ENCODE data around the gene ANKRD53. TPM values are rescaled to one million over a fixed set of nuclear protein-coding genes. Genes with fewer than 3 reads are reported as not detected.

The ANKRD53 gene
- total and polyA plus RNA-seq, 5 donors from 2014 or later, result 0.09 to 0.94 TPM; not detected in 3

- no peaks in the 10 kb centered on the region for H3K27me3 ChIP-seq (ENCODE audit: control insufficient read depth, insufficient read depth, low read length)
- peak; percentile 67 to 83 (median 75) for DNase-seq
- ATAC-seq (ENCODE audit: low read depth in 2 of 2), result peak; percentile 81 to 88
- no peaks in the 10 kb centered on the region for H3K9me3 ChIP-seq (ENCODE audit: control insufficient read depth in 2 of 2, low read length in 2 of 2)
- H3K4me1 ChIP-seq (ENCODE audit: control insufficient read depth, insufficient read depth, low read length, poor library complexity, severe bottlenecking), result peaks cover 9% of the 10 kb centered on the region
- Mint-ChIP-seq H3K9me3 (no peaks in the 10 kb centered on the region), H3K4me1 (peaks cover 4 to 9% (median 7%) of the 10 kb centered on the region in 4 donors), H3K27ac (peak overlapping the region in 2 of 3 donors; percentile 57 to 86), H3K4me3 (peak overlapping the region; percentile 73 to 86 (median 84)), H3K36me3 (no peaks in the 10 kb centered on the region), H3K27me3 (peaks cover 31% of the 10 kb centered on the region)
- no peak overlapping the region for H3K27ac ChIP-seq (ENCODE audit: insufficient read depth, low read length, poor library complexity, severe bottlenecking)
- H3K36me3 ChIP-seq (ENCODE audit: control insufficient read depth, insufficient read depth, low read length), result no peaks in the 10 kb centered on the region
- peak overlapping the region; percentile 66 for H3K4me3 ChIP-seq (ENCODE audit: low read depth, low read length)
Observed at GRCh38 chr2:70964596-70965386, 13.6 kb upstream of the ANKRD53 start.

- ATAC-seq (ENCODE audit: low read depth in 2 of 2) (no peak), DNase-seq (no peak)
- H3K4me3 ChIP-seq (ENCODE audit: low read depth, low read length), result peak overlapping the region; percentile 66
- H3K27ac Mint-ChIP-seq, result no peak overlapping the region
- H3K36me3 ChIP-seq (ENCODE audit: control insufficient read depth, insufficient read depth, low read length), result no peaks in the 10 kb centered on the region
- peak overlapping the region; percentile 73 to 86 (median 84) for H3K4me3 Mint-ChIP-seq
- peaks cover 4 to 9% (median 7%) of the 10 kb centered on the region in 4 donors for H3K4me1 Mint-ChIP-seq
- H3K9me3 ChIP-seq (ENCODE audit: control insufficient read depth in 2 of 2, low read length in 2 of 2), result no peaks in the 10 kb centered on the region
- no peaks in the 10 kb centered on the region for H3K9me3 Mint-ChIP-seq
- no peaks in the 10 kb centered on the region for H3K36me3 Mint-ChIP-seq
- peaks cover 33% of the 10 kb centered on the region for H3K27me3 Mint-ChIP-seq
- H3K27ac ChIP-seq (ENCODE audit: insufficient read depth, low read length, poor library complexity, severe bottlenecking), result no peak overlapping the region
- no peaks in the 10 kb centered on the region for H3K27me3 ChIP-seq (ENCODE audit: control insufficient read depth, insufficient read depth, low read length)
- peaks cover 9% of the 10 kb centered on the region for H3K4me1 ChIP-seq (ENCODE audit: control insufficient read depth, insufficient read depth, low read length, poor library complexity, severe bottlenecking)
Observed at GRCh38 chr2:70965506-70965905, 12.9 kb upstream of the ANKRD53 start.

GRCh38 chr2:70966681-70967080, 11.7 kb upstream of the ANKRD53 start:
- Mint-ChIP-seq H3K27me3 (peaks cover 39% of the 10 kb centered on the region), H3K4me3 (peak overlapping the region in 1 of 4 donors; percentile 82), H3K4me1 (peaks cover 4 to 9% (median 7%) of the 10 kb centered on the region in 4 donors), H3K9me3 (no peaks in the 10 kb centered on the region), H3K27ac (peak overlapping the region in 1 of 3 donors; percentile 50), H3K36me3 (no peaks in the 10 kb centered on the region)
- Histone ChIP-seq H3K27me3 (ENCODE audit: control insufficient read depth, insufficient read depth, low read length) (no peaks in the 10 kb centered on the region), H3K4me3 (ENCODE audit: low read depth, low read length) (no peak overlapping the region), H3K36me3 (ENCODE audit: control insufficient read depth, insufficient read depth, low read length) (no peaks in the 10 kb centered on the region), H3K27ac (ENCODE audit: insufficient read depth, low read length, poor library complexity, severe bottlenecking) (no peak overlapping the region), H3K4me1 (ENCODE audit: control insufficient read depth, insufficient read depth, low read length, poor library complexity, severe bottlenecking) (peaks cover 9% of the 10 kb centered on the region), H3K9me3 (ENCODE audit: control insufficient read depth in 2 of 2, low read length in 2 of 2) (no peaks in the 10 kb centered on the region)
- ATAC-seq (ENCODE audit: low read depth in 2 of 2), result no peak
- DNase-seq, result no peak

- Mint-ChIP-seq H3K27ac (no peak overlapping the region), H3K27me3 (peaks cover 44% of the 10 kb centered on the region)
Observed at GRCh38 chr2:70967189-70967588, 11.2 kb upstream of the ANKRD53 start.

GRCh38 chr2:70974592-70974991, 3.8 kb upstream of the ANKRD53 start:
- H3K4me3 ChIP-seq (ENCODE audit: low read depth, low read length), result no peak overlapping the region
- H3K27me3 ChIP-seq (ENCODE audit: control insufficient read depth, insufficient read depth, low read length), result peaks cover 4% of the 10 kb centered on the region
- peaks cover 9 to 20% (median 14%) of the 10 kb centered on the region in 4 donors for H3K4me1 Mint-ChIP-seq
- peaks cover 50% of the 10 kb centered on the region for H3K27me3 Mint-ChIP-seq
- H3K9me3 ChIP-seq (ENCODE audit: control insufficient read depth in 2 of 2, low read length in 2 of 2), result no peaks in the 10 kb centered on the region
- H3K36me3 Mint-ChIP-seq, result no peaks in the 10 kb centered on the region
- ATAC-seq (ENCODE audit: low read depth in 2 of 2) (no peak), DNase-seq (no peak)
- peaks cover 17% of the 10 kb centered on the region for H3K4me1 ChIP-seq (ENCODE audit: control insufficient read depth, insufficient read depth, low read length, poor library complexity, severe bottlenecking)
- H3K4me3 Mint-ChIP-seq, result peak overlapping the region in 1 of 4 donors; percentile 47
- H3K9me3 Mint-ChIP-seq, result no peaks in the 10 kb centered on the region
- no peaks in the 10 kb centered on the region for H3K36me3 ChIP-seq (ENCODE audit: control insufficient read depth, insufficient read depth, low read length)
- no peak overlapping the region for H3K27ac ChIP-seq (ENCODE audit: insufficient read depth, low read length, poor library complexity, severe bottlenecking)
- peak overlapping the region in 1 of 3 donors; percentile 78 for H3K27ac Mint-ChIP-seq

More at GRCh38 chr2:70967189-70967588, 11.2 kb upstream of the ANKRD53 start:
- ATAC-seq (ENCODE audit: low read depth in 2 of 2) (no peak), DNase-seq (no peak)
- H3K36me3 Mint-ChIP-seq, result no peaks in the 10 kb centered on the region
- H3K27ac ChIP-seq (ENCODE audit: insufficient read depth, low read length, poor library complexity, severe bottlenecking), result no peak overlapping the region
- no peaks in the 10 kb centered on the region for H3K27me3 ChIP-seq (ENCODE audit: control insufficient read depth, insufficient read depth, low read length)
- no peaks in the 10 kb centered on the region for H3K9me3 Mint-ChIP-seq
- peaks cover 4 to 9% (median 7%) of the 10 kb centered on the region in 4 donors for H3K4me1 Mint-ChIP-seq
- no peaks in the 10 kb centered on the region for H3K36me3 ChIP-seq (ENCODE audit: control insufficient read depth, insufficient read depth, low read length)
- no peaks in the 10 kb centered on the region for H3K9me3 ChIP-seq (ENCODE audit: control insufficient read depth in 2 of 2, low read length in 2 of 2)
- H3K4me3 Mint-ChIP-seq, result no peak overlapping the region
- no peak overlapping the region for H3K4me3 ChIP-seq (ENCODE audit: low read depth, low read length)
- peaks cover 9% of the 10 kb centered on the region for H3K4me1 ChIP-seq (ENCODE audit: control insufficient read depth, insufficient read depth, low read length, poor library complexity, severe bottlenecking)

GRCh38 chr2:70975237-70975636, 3.2 kb upstream of the ANKRD53 start:
- peak overlapping the region in 2 of 4 donors; percentile 13 to 85 for H3K4me3 Mint-ChIP-seq
- peaks cover 4% of the 10 kb centered on the region for H3K27me3 ChIP-seq (ENCODE audit: control insufficient read depth, insufficient read depth, low read length)
- no peak overlapping the region for H3K27ac ChIP-seq (ENCODE audit: insufficient read depth, low read length, poor library complexity, severe bottlenecking)
- peaks cover 17% of the 10 kb centered on the region for H3K4me1 ChIP-seq (ENCODE audit: control insufficient read depth, insufficient read depth, low read length, poor library complexity, severe bottlenecking)
- no peaks in the 10 kb centered on the region for H3K36me3 ChIP-seq (ENCODE audit: control insufficient read depth, insufficient read depth, low read length)
- H3K27ac Mint-ChIP-seq, result peak overlapping the region in 1 of 3 donors; percentile 78
- H3K9me3 Mint-ChIP-seq, result no peaks in the 10 kb centered on the region
- H3K9me3 ChIP-seq (ENCODE audit: control insufficient read depth in 2 of 2, low read length in 2 of 2), result no peaks in the 10 kb centered on the region
- peaks cover 44% of the 10 kb centered on the region for H3K27me3 Mint-ChIP-seq
- DNase-seq (no peak), ATAC-seq (ENCODE audit: low read depth in 2 of 2) (no peak)
- peaks cover 9 to 20% (median 14%) of the 10 kb centered on the region in 4 donors for H3K4me1 Mint-ChIP-seq
- H3K4me3 ChIP-seq (ENCODE audit: low read depth, low read length), result no peak overlapping the region
- no peaks in the 10 kb centered on the region for H3K36me3 Mint-ChIP-seq

- Histone ChIP-seq H3K4me3 (ENCODE audit: low read depth, low read length) (peak overlapping the region; percentile 88), H3K27ac (ENCODE audit: insufficient read depth, low read length, poor library complexity, severe bottlenecking) (peak overlapping the region; percentile 73), H3K9me3 (ENCODE audit: control insufficient read depth in 2 of 2, low read length in 2 of 2) (no peaks in the 10 kb centered on the region), H3K27me3 (ENCODE audit: control insufficient read depth, insufficient read depth, low read length) (peaks cover 4% of the 10 kb centered on the region), H3K36me3 (ENCODE audit: control insufficient read depth, insufficient read depth, low read length) (no peaks in the 10 kb centered on the region), H3K4me1 (ENCODE audit: control insufficient read depth, insufficient read depth, low read length, poor library complexity, severe bottlenecking) (peaks cover 17% of the 10 kb centered on the region)
- DNase-seq (peak in 2 of 3 donors; percentile 34 to 52), ATAC-seq (ENCODE audit: low read depth in 2 of 2) (no peak)
- Mint-ChIP-seq H3K4me1 (peaks cover 9 to 20% (median 14%) of the 10 kb centered on the region in 4 donors), H3K36me3 (no peaks in the 10 kb centered on the region), H3K27me3 (peaks cover 29% of the 10 kb centered on the region), H3K4me3 (peak overlapping the region; percentile 85 to 97 (median 89)), H3K9me3 (no peaks in the 10 kb centered on the region), H3K27ac (peak overlapping the region; percentile 89 to 95 (median 92))
Observed at GRCh38 chr2:70977605-70978205, 725 bp upstream of the ANKRD53 start.
